Stomach (tissue), 4 donors: ENCODE data around the gene RBSN.

Experiments used
- CTCF ChIP-seq, 7 experiments: fragments of 450-650 bp in 4 of 7; fragments of 200-600 bp in 3 of 7; sonication (generic) in 3 of 7; IDR thresholded peaks; one replicate each; pipeline ENCODE4 v1.5.1; 2016 to 2019; ENCODE audit warnings: antibody characterized with exemption in 7 of 7, control low read depth in 2 of 7, mild to moderate bottlenecking in 1 of 7
- EP300 ChIP-seq: sonication (generic); formaldehyde crosslinking; IDR thresholded peaks from one replicate; pipeline ENCODE4 v1.6.1; 2017; ENCODE audit warnings: antibody characterized with exemption

- TF ChIP-seq CTCF (IDR thresholded peaks at IDR 0.05), result no peak
- TF ChIP-seq EP300, result no peak
These were observed 16.8 kb downstream of the RBSN start for GRCh38 chr3:15081960-15082664.
